Calu3 (cell line): ENCODE results near the gene PIGQ. TPM values are rescaled to one million over a fixed set of nuclear protein-coding genes. Genes with fewer than 3 reads are reported as not detected.

Experiments
- BruUV-seq: library from RNA; stranded (reverse); fragments of 400-500 nt; replicated peaks from 2 replicates; lab custom pipeline; 2021; lab: Mats Ljungman, UMichigan
- CTCF ChIA-PET: fragments of 300-600 bp; sonication (Branson Sonifier 250); formaldehyde crosslinking; loops from one replicate; lab custom pipeline; 2022; ENCODE audit warnings: antibody characterized with exemption; lab: Charles Lee
- DNase-seq: peaks from one replicate; pipeline ENCODE4 v3.0.0; 2022
- H3K27ac Mint-ChIP-seq: one replicate; pipeline ENCODE4 v1.8.0; 2022; ENCODE audit warnings: mixed read lengths; ENCODE audit not compliant: unreplicated experiment
- H3K27me3 Mint-ChIP-seq: one replicate; pipeline ENCODE4 v1.8.0; 2022; ENCODE audit warnings: mixed read lengths; ENCODE audit not compliant: unreplicated experiment
- H3K36me3 Mint-ChIP-seq: one replicate; pipeline ENCODE4 v1.8.0; 2022; ENCODE audit warnings: mild to moderate bottlenecking, moderate library complexity, mixed read lengths; ENCODE audit not compliant: insufficient read depth, unreplicated experiment
- H3K4me1 Mint-ChIP-seq: one replicate; pipeline ENCODE4 v1.8.0; 2022; ENCODE audit warnings: mild to moderate bottlenecking, low read depth, mixed read lengths; ENCODE audit not compliant: unreplicated experiment
- H3K4me3 Mint-ChIP-seq: one replicate; pipeline ENCODE4 v1.8.0; 2022; ENCODE audit warnings: mild to moderate bottlenecking, low read depth, moderate library complexity, mixed read lengths; ENCODE audit not compliant: unreplicated experiment
- H3K9me3 Mint-ChIP-seq: one replicate; pipeline ENCODE4 v1.8.0; 2022; ENCODE audit warnings: low read depth, mixed read lengths; ENCODE audit not compliant: unreplicated experiment
- intact Hi-C: fragments of 100-400 bp; cut with micrococcal nuclease; formaldehyde crosslinking; loops from one replicate; pipeline ENCODE4 v1.10.0; 2022; ENCODE audit not compliant: unreplicated experiment
- total RNA-seq: library from RNA; stranded (reverse); gene quantifications from 2 replicates; pipeline ENCODE4 v1.2.3, GENCODE V29; 2022
- TF ChIP-seq, protein P1 (sequence below): fragments of 200-600 bp; IDR thresholded peaks from one replicate; pipeline ENCODE4 v1.8.0; 2022; ENCODE audit warnings: antibody characterized with exemption; ENCODE audit not compliant: unreplicated experiment

PIGQ gene
- total RNA-seq, 1 experiment from 2014 or later, result 101 TPM

DNA sequence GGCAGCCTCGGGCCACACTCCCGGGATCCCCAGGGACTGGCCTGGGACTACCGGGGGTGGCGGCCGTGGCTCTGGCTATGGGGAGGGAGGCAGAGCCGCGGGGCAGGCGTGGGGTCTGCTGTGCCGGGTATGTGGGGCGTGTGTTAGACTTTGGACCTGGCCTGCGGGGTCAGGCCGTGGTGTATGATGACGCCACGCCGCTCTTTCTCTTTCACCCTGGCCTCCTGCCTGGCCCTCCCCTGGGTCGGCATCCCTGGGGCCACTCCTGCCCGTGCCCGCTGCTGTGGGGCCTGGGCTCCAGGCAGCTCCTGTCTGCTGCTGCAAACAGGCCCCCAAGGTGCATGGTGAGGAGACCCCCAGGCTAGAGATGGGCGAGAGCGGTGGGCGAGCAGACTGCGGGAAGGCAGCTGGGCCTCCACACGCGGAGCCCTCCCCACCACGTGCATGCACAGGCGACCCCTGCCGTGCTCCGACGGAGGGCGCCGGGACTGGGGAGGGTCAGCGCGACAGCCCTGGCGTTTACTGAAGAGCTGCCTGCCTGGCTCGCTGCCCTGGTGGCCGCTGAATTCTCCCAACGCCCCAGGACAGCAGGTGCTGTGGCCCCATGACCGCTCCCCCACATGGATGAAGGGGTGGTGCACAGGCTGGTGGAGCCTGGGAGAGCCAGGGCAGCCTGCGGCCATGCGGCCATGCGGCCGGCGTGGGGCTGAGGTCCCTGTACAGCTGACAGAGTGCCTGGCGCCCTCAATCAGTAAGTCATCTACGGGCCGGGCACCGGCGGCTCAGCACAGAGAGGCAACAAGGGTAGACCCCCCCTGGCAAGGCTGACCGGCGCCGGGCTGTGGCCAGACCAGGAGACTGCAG lies 26.2 kb upstream of the PIGQ start:
- Mint-ChIP-seq H3K27me3 (no peaks in the 10 kb centered on the region), H3K4me1 (no peaks in the 10 kb centered on the region), H3K27ac (no peak overlapping the region), H3K9me3 (no peaks in the 10 kb centered on the region), H3K4me3 (no peak overlapping the region), H3K36me3 (peaks cover 25% of the 10 kb centered on the region)
- no peak for DNase-seq
- CTCF ChIA-PET, result interaction anchor here (0.6 kb wide), 1 partner anchor 1863 kb away, joined by 5 read pairs; no protein-coding TSS in a partner anchor
- intact Hi-C loops, result no loop called here
- TF ChIP-seq, protein P1, sequence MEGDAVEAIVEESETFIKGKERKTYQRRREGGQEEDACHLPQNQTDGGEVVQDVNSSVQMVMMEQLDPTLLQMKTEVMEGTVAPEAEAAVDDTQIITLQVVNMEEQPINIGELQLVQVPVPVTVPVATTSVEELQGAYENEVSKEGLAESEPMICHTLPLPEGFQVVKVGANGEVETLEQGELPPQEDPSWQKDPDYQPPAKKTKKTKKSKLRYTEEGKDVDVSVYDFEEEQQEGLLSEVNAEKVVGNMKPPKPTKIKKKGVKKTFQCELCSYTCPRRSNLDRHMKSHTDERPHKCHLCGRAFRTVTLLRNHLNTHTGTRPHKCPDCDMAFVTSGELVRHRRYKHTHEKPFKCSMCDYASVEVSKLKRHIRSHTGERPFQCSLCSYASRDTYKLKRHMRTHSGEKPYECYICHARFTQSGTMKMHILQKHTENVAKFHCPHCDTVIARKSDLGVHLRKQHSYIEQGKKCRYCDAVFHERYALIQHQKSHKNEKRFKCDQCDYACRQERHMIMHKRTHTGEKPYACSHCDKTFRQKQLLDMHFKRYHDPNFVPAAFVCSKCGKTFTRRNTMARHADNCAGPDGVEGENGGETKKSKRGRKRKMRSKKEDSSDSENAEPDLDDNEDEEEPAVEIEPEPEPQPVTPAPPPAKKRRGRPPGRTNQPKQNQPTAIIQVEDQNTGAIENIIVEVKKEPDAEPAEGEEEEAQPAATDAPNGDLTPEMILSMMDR, result no peak
- BruUV-seq, result no TSS peak

DNA sequence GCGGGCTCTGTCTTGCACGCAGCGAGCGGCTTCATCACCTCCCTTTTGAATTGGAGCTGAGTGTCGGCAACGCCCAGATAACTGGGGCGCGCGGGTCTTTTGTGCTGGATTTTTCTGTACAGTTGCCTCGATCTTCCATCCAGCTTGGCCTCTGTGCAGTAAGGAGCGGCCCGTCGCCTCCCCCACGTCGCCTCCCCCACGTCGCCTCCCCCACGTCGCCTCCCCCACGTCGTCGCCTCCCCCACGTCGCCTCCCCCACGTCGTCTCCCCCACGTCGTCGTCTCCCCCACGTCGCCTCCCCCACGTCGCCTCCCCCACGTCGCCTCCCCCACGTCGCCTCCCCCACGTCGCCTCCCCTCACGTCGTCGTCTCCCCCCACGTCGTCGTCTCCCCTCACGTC lies 25.3 kb upstream of the PIGQ start:
- H3K4me3 Mint-ChIP-seq, result no peak overlapping the region
- DNase-seq, result no peak
- H3K36me3 Mint-ChIP-seq, result peaks cover 28% of the 10 kb centered on the region
- no TSS peak for BruUV-seq
- TF ChIP-seq, protein P1, result no peak
- intact Hi-C loops, result no loop called here
- H3K9me3 Mint-ChIP-seq, result no peaks in the 10 kb centered on the region
- CTCF ChIA-PET, result interaction anchor here (0.6 kb wide), 1 partner anchor 1862 kb away, joined by 5 read pairs; no protein-coding TSS in a partner anchor
- H3K27ac Mint-ChIP-seq, result no peak overlapping the region
- H3K27me3 Mint-ChIP-seq, result no peaks in the 10 kb centered on the region
- H3K4me1 Mint-ChIP-seq, result no peaks in the 10 kb centered on the region

DNA sequence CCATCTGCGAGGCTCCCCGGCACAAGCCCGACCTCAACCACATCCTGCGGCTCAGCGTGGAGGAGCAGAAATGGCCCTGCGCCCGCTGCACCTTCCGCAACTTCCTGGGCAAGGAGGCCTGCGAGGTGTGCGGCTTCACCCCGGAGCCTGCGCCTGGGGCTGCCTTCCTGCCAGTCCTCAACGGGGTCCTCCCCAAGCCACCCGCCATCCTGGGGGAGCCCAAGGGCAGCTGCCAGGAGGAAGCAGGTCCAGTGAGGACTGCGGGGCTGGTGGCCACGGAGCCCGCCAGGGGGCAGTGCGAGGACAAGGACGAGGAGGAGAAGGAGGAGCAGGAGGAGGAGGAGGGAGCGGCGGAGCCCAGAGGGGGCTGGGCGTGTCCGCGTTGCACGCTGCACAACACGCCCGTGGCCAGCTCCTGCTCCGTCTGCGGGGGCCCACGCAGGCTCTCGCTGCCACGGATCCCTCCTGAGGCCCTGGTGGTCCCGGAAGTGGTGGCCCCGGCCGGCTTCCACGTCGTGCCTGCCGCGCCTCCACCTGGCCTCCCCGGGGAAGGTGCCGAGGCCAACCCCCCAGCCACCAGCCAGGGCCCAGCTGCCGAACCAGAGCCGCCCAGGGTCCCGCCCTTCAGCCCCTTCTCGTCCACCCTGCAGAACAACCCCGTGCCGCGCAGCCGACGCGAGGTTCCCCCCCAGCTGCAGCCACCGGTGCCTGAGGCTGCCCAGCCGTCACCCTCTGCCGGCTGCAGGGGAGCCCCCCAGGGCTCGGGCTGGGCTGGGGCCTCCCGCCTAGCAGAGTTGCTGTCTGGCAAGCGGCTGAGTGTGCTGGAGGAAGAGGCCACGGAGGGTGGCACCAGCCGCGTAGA lies 22.6 kb upstream of the PIGQ start:
- CTCF ChIA-PET, result no interaction called here
- intact Hi-C loops, result no loop called here
- Mint-ChIP-seq H3K36me3 (peaks cover 30% of the 10 kb centered on the region), H3K27me3 (no peaks in the 10 kb centered on the region), H3K4me3 (no peak overlapping the region), H3K4me1 (no peaks in the 10 kb centered on the region), H3K27ac (no peak overlapping the region), H3K9me3 (no peaks in the 10 kb centered on the region)
- TF ChIP-seq, protein P1, result no peak
- no peak for DNase-seq
- BruUV-seq, result no TSS peak

DNA sequence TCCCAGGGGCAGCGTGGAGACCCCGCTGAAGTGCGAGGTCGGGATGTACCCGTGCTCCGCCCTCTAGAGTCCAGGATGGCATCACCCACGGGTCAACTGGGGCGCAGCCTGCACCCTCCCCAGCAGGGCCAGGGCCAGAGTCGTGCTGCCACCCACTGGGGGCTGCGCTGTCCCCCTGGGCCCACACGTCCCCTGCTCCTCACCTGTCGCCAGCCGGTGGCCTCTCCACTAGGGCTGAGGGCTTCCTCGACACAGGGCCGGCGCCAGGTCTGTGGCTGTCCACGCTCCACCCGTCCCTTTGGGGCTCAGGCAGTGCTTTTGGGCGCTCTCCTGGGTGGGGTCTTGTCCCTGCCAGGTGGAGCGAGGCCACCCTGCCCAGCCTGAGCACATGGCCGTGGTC lies 21.2 kb upstream of the PIGQ start:
- no peaks in the 10 kb centered on the region for H3K9me3 Mint-ChIP-seq
- TF ChIP-seq, protein P1, result no peak
- no peaks in the 10 kb centered on the region for H3K4me1 Mint-ChIP-seq
- DNase-seq, result no peak
- H3K27me3 Mint-ChIP-seq, result no peaks in the 10 kb centered on the region
- peaks cover 34% of the 10 kb centered on the region for H3K36me3 Mint-ChIP-seq
- H3K27ac Mint-ChIP-seq, result no peak overlapping the region
- no peak overlapping the region for H3K4me3 Mint-ChIP-seq
- intact Hi-C loops, result no loop called here
- CTCF ChIA-PET, result interaction anchor here (0.5 kb wide), 1 partner anchor 91 kb away, joined by 5 read pairs; no protein-coding TSS in a partner anchor
- no TSS peak for BruUV-seq
